OCI-LY7 (cell line): Measurements from ENCODE around the gene NSMCE3. TPM values are rescaled to one million over a fixed set of nuclear protein-coding genes. Genes with fewer than 3 reads are reported as not detected.

Experiments used
- BruUV-seq: library from RNA; stranded (reverse); fragments of 400-500 nt; replicated peaks from 2 replicates; lab custom pipeline; 2021; lab: Mats Ljungman, UMichigan
- CTCF ChIA-PET: fragments of 300-600 bp; sonication (Branson Sonifier 250); formaldehyde crosslinking; loops from one replicate; lab custom pipeline; 2022; ENCODE audit warnings: antibody characterized with exemption; ENCODE audit not compliant: unreplicated experiment; lab: Charles Lee
- POLR2A ChIA-PET: fragments of 300-600 bp; sonication (Branson Sonifier 250); formaldehyde crosslinking; loops from one replicate; lab custom pipeline; 2022; ENCODE audit warnings: antibody characterized with exemption; lab: Charles Lee
- DNase-seq: peaks from one replicate; pipeline ENCODE4 v3.0.0-alpha.2; 2015; ENCODE audit warnings: low spot score
- H2AFZ ChIP-seq: fragments of 200-600 bp; sonication (generic), shearing (Covaris generic); 2 replicates; pipeline ENCODE4 v1.6.1; 2014; ENCODE audit warnings: mild to moderate bottlenecking, antibody characterized with exemption, low read length, moderate library complexity
- H3K27ac ChIP-seq: fragments of 200-600 bp; sonication (generic); 2 replicates; pipeline ENCODE4 v1.5.1; 2014; ENCODE audit warnings: mixed run types, low read depth, mild to moderate bottlenecking, moderate library complexity, low read length, inconsistent platforms; ENCODE audit not compliant: poor library complexity, severe bottlenecking
- H3K36me3 ChIP-seq: fragments of 200-600 bp; sonication (generic); 2 replicates; pipeline ENCODE4 v1.6.1; 2014; ENCODE audit warnings: mild to moderate bottlenecking, antibody characterized with exemption, low read length, moderate library complexity, mixed read lengths; ENCODE audit not compliant: insufficient read depth
- H3K4me1 ChIP-seq: fragments of 200-600 bp; sonication (generic); 2 replicates; pipeline ENCODE4 v1.5.1; 2014; ENCODE audit warnings: mild to moderate bottlenecking, low read length; ENCODE audit not compliant: insufficient read depth, poor library complexity, severe bottlenecking
- H3K4me2 ChIP-seq: fragments of 200-600 bp; sonication (generic); 2 replicates; pipeline ENCODE4 v1.6.1; 2014; ENCODE audit warnings: mild to moderate bottlenecking, low read length
- H3K4me3 ChIP-seq: fragments of 200-600 bp; sonication (generic); 2 replicates; pipeline ENCODE4 v1.5.1; 2014; ENCODE audit warnings: mild to moderate bottlenecking, low read depth, low read length; ENCODE audit not compliant: poor library complexity, severe bottlenecking
- H3K79me2 ChIP-seq: fragments of 200-600 bp; sonication (generic); 2 replicates; pipeline ENCODE4 v1.6.1; 2016; ENCODE audit warnings: low read depth, mild to moderate bottlenecking, low read length, moderate library complexity, mixed read lengths; ENCODE audit not compliant: insufficient read depth
- H3K9me2 ChIP-seq: fragments of 200-600 bp; sonication (generic); 2 replicates; pipeline ENCODE4 v1.6.1; 2016; ENCODE audit warnings: mild to moderate bottlenecking, low read length, mixed read lengths; ENCODE audit not compliant: insufficient read depth
- H3K9me3 ChIP-seq: fragments of 200-600 bp; sonication (generic); 2 replicates; pipeline ENCODE4 v1.6.1; 2014; ENCODE audit warnings: mild to moderate bottlenecking, mixed run types, low read length, mixed read lengths
- H4K20me1 ChIP-seq: fragments of 200-600 bp; sonication (generic); 2 replicates; pipeline ENCODE4 v1.6.1; 2014; ENCODE audit warnings: mild to moderate bottlenecking, antibody characterized with exemption, low read length, moderate library complexity, mixed read lengths; ENCODE audit not compliant: insufficient read depth
- CTCF ChIP-seq: fragments of 200-600 bp; sonication (generic); conservative IDR thresholded peaks from 2 replicates; pipeline ENCODE4 v1.5.1; 2014; ENCODE audit warnings: mild to moderate bottlenecking, antibody characterized with exemption, low read length, moderate library complexity, mixed read lengths
- EZH2phosphoT487 ChIP-seq: fragments of 200-600 bp; sonication (generic); IDR thresholded peaks from 2 replicates; pipeline ENCODE4 v1.6.1; 2018; ENCODE audit warnings: low read depth, borderline replicate concordance, mild to moderate bottlenecking, mixed run types, antibody characterized with exemption, low read length, moderate library complexity, mixed read lengths
- intact Hi-C: fragments of 100-400 bp; cut with micrococcal nuclease; formaldehyde crosslinking; loops from one replicate; pipeline ENCODE4 v1.10.0; 2022; ENCODE audit not compliant: unreplicated experiment
- total RNA-seq, 2 experiments: library from RNA; depleted of rRNA in 1 of 2; stranded (reverse); fragments of >200 nt in 1 of 2; shearing (Covaris generic) in 1 of 2; gene quantifications; 2 replicates each; pipeline ENCODE4 v1.2.3, GENCODE V29; 2014 to 2022

The NSMCE3 gene
- total RNA-seq, 2 experiments from 2014 or later = 18.6 to 29.4 TPM

GRCh38 chr15:29223640-29224039, 46.0 kb downstream of the NSMCE3 start:
- Histone ChIP-seq H3K4me3 (no peak overlapping the region), H3K36me3 (no peaks in the 10 kb centered on the region), H3K27ac (no peak overlapping the region), H3K4me2 (no peak overlapping the region), H3K9me2 (no peaks in the 10 kb centered on the region), H3K79me2 (no peaks in the 10 kb centered on the region), H3K4me1 (no peaks in the 10 kb centered on the region), H2AFZ (no peak overlapping the region), H4K20me1 (no peaks in the 10 kb centered on the region), H3K9me3 (no peaks in the 10 kb centered on the region)
- ChIA-PET POLR2A (no interaction called here), CTCF (interaction anchor here (0.7 kb wide), 1 partner anchor 15 kb away, joined by 3 read pairs; no protein-coding TSS in a partner anchor)
- TF ChIP-seq EZH2phosphoT487 = no peak
- TF ChIP-seq CTCF = no peak
- intact Hi-C loops = no loop called here
- BruUV-seq = no TSS peak
- no peak for DNase-seq

DNA sequence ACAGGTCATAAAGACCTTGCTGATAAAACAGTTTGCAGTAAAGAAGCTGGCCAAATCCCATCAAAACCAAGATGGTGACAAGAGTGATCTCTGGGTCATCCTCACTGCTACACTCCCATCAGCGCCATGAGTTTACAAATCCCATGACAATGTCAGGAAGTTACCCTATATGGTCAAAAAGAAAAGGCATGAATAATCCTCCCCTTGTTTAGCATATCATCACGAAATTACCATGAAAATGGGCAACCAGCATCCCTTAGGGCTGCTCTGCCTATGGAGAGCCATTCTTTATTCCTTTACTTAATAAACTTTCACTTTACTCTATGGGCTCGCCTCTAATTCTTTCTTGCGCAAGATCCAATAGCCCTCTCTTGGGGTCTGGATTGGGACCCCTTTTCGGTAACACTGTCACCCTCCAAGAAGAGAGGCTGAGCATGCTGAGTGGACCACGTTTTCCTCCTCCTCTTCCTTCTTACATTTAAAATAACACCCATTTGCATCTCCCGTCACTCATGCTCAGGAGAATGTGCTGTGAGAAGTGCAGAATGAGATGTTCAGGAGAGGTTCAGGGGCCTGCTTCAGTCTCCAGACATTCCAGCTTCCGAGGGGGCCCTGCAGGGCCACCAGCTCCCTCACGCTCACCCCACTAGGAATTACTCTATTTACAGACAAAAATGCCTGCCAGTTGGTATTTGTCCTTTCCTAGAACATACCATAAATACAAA, 47.3 kb downstream of the NSMCE3 start:
- no TSS peak for BruUV-seq
- Histone ChIP-seq H3K36me3 (no peaks in the 10 kb centered on the region), H3K79me2 (no peaks in the 10 kb centered on the region), H3K4me2 (no peak overlapping the region), H3K9me3 (no peaks in the 10 kb centered on the region), H3K4me3 (no peak overlapping the region), H4K20me1 (no peaks in the 10 kb centered on the region), H2AFZ (no peak overlapping the region), H3K27ac (no peak overlapping the region), H3K4me1 (no peaks in the 10 kb centered on the region), H3K9me2 (no peaks in the 10 kb centered on the region)
- CTCF ChIA-PET = no interaction called here
- DNase-seq = no peak
- POLR2A ChIA-PET = no interaction called here
- intact Hi-C loops = no loop called here
- TF ChIP-seq CTCF = no peak
- TF ChIP-seq EZH2phosphoT487 = no peak

- Histone ChIP-seq H3K9me3 (no peaks in the 10 kb centered on the region), H3K4me3 (no peak overlapping the region), H3K36me3 (no peaks in the 10 kb centered on the region), H3K79me2 (no peaks in the 10 kb centered on the region), H3K9me2 (no peaks in the 10 kb centered on the region), H2AFZ (no peak overlapping the region), H4K20me1 (no peaks in the 10 kb centered on the region), H3K27ac (no peak overlapping the region), H3K4me1 (no peaks in the 10 kb centered on the region), H3K4me2 (no peak overlapping the region)
- no peak for TF ChIP-seq CTCF
- no peak for TF ChIP-seq EZH2phosphoT487
- ChIA-PET POLR2A (no interaction called here), CTCF (no interaction called here)
- intact Hi-C loops = no loop called here
- no peak for DNase-seq
- no TSS peak for BruUV-seq
These were observed 48.8 kb downstream of the NSMCE3 start for GRCh38 chr15:29220852-29221251.
